ENCODE results near the gene PHKG1.
"Not testable (repeated sequence)": the region's sequence is repeated elsewhere in the genome, so short reads cannot be mapped to it uniquely, and the experiment has no call there.

PHKG1 gene

GRCh38 chr7:56083150-56083785 is 9.5 kb downstream of the PHKG1 start:
- DNase-seq (ENCODE audit: low read depth), result no peak

GRCh38 chr7:56081626-56082340 is 11.0 kb downstream of the PHKG1 start:
- DNase-seq (ENCODE audit: low read depth), result no peak

- DNase-seq (ENCODE audit: low read depth), result not testable (repeated sequence)
These were observed 11.9 kb downstream of the PHKG1 start for GRCh38 chr7:56080726-56081435.

GRCh38 chr7:56079450-56080185 is 13.1 kb downstream of the PHKG1 start:
- DNase-seq (ENCODE audit: low read depth), result no peak

GRCh38 chr7:56078196-56078595 is 14.6 kb downstream of the PHKG1 start:
- no peak for DNase-seq (ENCODE audit: low read depth)

- no peak for DNase-seq (ENCODE audit: low read depth)
These were observed 15.1 kb downstream of the PHKG1 start for GRCh38 chr7:56077681-56078080.

- DNase-seq (ENCODE audit: low read depth), result peak; percentile 25
These were observed 18.4 kb downstream of the PHKG1 start for GRCh38 chr7:56074371-56074791.

- not testable (repeated sequence) for DNase-seq (ENCODE audit: low read depth)
These were observed 26.4 kb downstream of the PHKG1 start for GRCh38 chr7:56066376-56066775.

- DNase-seq (ENCODE audit: low read depth), result peak; percentile 88
These were observed 28.7 kb downstream of the PHKG1 start, which contains the start of gene SUMF2 for GRCh38 chr7:56063882-56064625. TSS of gene SUMF2 (plus strand) at chr7:56064286. CDS start at chr7:56064312, 26 bp downstream.

- DNase-seq (ENCODE audit: low read depth), result no peak
These were observed 29.3 kb downstream of the PHKG1 start for GRCh38 chr7:56063500-56063881.

- no peak for DNase-seq (ENCODE audit: low read depth)
These were observed 30.4 kb downstream of the PHKG1 start for GRCh38 chr7:56062382-56062781.

GRCh38 chr7:56053993-56054392 is 38.8 kb downstream of the PHKG1 start:
- DNase-seq (ENCODE audit: low read depth), result no peak

- DNase-seq (ENCODE audit: low read depth), result no peak
These were observed 39.4 kb downstream of the PHKG1 start for GRCh38 chr7:56053379-56053778.

- peak; percentile 89 for DNase-seq (ENCODE audit: low read depth)
These were observed 41.2 kb downstream of the PHKG1 start, which contains the start of the genes CCT6A and PSPH for GRCh38 chr7:56051339-56052191. TSS of gene CCT6A (plus strand) at chr7:56051765. CDS start at chr7:56051849, 84 bp downstream. TSS of gene PSPH (minus strand) at chr7:56051444. CDS start at chr7:56021212, 30,232 bp downstream.

GRCh38 chr7:56051053-56051338 is 41.8 kb downstream of the PHKG1 start:
- DNase-seq (ENCODE audit: low read depth), result no peak

- DNase-seq (ENCODE audit: low read depth), result not testable (repeated sequence)
These were observed 44.0 kb downstream of the PHKG1 start for GRCh38 chr7:56048763-56049162.

GRCh38 chr7:56048245-56048644 is 44.5 kb downstream of the PHKG1 start:
- no peak for DNase-seq (ENCODE audit: low read depth)

GRCh38 chr7:56047446-56048116 is 45.2 kb downstream of the PHKG1 start:
- DNase-seq (ENCODE audit: low read depth), result not testable (repeated sequence)

GRCh38 chr7:56046721-56047445 is 45.9 kb downstream of the PHKG1 start:
- DNase-seq (ENCODE audit: low read depth), result no peak

All from stimulated activated CD8-positive, alpha-beta memory T cell treated with anti-CD3 and anti-CD28 coated beads, Interleukin-12 subunit alpha, Interleukin-12 subunit beta, amount 100 ng/mL, for 4 hours (primary cell).